ENCODE measurements around the gene ALPG.

The ALPG gene

GRCh38 chr2:232458051-232458660 is 51.5 kb downstream of the ALPG start:
- no peak for DNase-seq (ENCODE audit: low read depth)

DNA sequence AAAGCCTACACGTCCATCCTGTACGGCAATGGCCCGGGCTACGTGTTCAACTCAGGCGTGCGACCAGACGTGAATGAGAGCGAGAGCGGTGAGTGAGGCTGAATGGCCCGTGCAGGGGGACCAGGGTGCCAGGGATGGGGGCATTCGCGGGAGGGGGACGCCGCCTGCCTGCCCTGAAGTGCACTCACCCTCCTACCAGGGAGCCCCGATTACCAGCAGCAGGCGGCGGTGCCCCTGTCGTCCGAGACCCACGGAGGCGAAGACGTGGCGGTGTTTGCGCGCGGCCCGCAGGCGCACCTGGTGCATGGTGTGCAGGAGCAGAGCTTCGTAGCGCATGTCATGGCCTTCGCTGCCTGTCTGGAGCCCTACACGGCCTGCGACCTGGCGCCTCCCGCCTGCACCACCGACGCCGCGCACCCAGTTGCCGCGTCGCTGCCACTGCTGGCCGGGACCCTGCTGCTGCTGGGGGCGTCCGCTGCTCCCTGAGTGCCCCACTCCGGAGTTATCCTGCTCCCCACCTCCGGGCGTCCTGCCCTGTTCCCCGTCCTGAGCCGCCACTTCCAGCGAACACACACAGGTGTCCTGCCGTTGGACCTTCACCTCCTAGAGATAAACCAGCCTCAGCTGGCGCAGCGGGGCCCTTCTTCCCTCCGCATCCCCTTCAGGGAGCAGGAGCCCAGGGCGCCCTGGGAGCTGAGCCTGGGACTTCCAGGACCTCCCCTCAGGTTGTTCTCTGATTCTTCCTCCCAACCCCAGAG is 52.2 kb downstream of the ALPG start:
- no peak for DNase-seq (ENCODE audit: low read depth)

DNA sequence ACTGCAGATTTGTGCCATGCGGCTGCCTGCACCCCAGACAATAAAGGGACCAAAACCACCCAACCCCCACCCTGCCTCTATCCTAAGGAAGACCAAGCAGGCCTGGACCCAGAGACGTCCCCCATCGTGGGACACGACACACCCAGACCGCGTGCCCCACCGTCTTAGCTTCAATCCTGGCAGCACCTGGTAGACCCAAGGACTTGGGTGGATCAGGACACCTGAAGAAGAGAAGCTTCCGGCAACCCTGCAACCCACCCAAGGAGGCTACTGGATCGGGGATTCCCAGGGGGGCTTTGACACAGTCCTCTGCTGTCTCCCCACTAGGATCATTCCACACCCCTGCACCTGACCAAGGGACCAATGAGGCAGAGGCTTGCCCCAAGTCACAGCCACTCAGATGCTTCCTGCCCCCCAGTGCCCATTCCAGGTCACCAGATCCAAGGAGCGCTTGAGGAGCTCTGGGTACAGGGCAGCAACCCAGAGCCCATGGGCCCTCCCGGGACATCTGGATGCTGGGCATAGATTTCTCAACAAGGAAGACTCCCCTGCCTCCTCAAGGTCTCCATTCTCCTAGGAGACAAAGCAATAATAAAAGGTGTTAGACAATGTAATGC is 52.9 kb downstream of the ALPG start:
- no peak for DNase-seq (ENCODE audit: low read depth)

DNA sequence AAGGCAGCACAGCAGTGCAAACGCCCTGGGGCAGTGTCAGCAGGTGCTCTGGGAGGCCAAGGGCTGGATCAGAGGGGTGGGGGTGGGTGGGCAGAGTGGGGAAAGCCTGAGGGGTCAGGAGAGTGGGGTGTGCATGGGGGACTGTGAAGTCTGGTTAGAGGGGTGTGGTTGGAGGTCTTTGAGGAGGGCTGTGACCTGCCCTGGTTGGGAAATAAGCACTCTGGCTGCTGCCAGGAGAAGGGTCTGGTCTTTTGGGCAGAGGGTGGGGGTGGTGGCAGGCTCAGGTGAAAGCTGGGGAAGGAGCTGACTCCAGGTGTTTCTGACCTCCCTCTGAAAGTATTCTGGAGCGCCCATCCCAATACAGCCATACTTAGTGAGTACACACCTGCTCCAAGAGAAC is 53.5 kb downstream of the ALPG start:
- DNase-seq (ENCODE audit: low read depth), result no peak
